Measurements from ENCODE around the gene OR5B2.
"Not testable (repeated sequence)": the region's sequence is repeated elsewhere in the genome, so short reads cannot be mapped to it uniquely, and the experiment has no call there.

OR5B2 gene

GRCh38 chr11:58428021-58428420, at the start of gene OR5B2:
Gene OR5B2, minus strand, starts transcription at chr11:58428121. Its CDS starts 4,860 bp downstream, at chr11:58423261.
- no peak for DNase-seq (ENCODE audit: low spot score)

- no peak for DNase-seq (ENCODE audit: low spot score)
Observed at GRCh38 chr11:58471892-58472291, 44.0 kb upstream of the OR5B2 start.

- no peak for DNase-seq (ENCODE audit: low spot score)
Observed at GRCh38 chr11:58466293-58466692, 38.4 kb upstream of the OR5B2 start.

- DNase-seq (ENCODE audit: low spot score): no peak
Observed at GRCh38 chr11:58465690-58466089, 37.8 kb upstream of the OR5B2 start.

DNA sequence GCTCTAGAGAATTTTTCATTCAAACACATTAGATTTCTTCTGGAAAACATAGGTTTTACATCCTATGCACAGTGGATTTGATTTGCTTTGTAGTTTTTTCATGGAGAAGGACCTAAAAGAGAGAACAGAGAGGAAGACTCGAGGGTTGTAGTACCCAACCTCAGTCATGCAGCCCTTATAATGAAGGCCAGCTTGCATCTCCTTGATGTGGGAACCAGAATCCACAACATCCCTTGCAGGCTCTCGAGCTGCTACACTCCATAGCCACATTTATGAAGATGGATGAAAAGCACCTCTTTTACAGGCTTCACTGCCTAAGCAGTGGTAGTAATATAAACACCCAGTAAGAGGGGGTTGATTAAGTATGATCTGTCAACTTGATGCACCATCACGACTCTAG, 23.7 kb upstream of the OR5B2 start:
- no peak for DNase-seq (ENCODE audit: low spot score)

- DNase-seq (ENCODE audit: low spot score): no peak
Observed at GRCh38 chr11:58446294-58446693, 18.4 kb upstream of the OR5B2 start.

- no peak for DNase-seq (ENCODE audit: low spot score)
Observed at GRCh38 chr11:58444300-58444699, 16.4 kb upstream of the OR5B2 start.

DNA sequence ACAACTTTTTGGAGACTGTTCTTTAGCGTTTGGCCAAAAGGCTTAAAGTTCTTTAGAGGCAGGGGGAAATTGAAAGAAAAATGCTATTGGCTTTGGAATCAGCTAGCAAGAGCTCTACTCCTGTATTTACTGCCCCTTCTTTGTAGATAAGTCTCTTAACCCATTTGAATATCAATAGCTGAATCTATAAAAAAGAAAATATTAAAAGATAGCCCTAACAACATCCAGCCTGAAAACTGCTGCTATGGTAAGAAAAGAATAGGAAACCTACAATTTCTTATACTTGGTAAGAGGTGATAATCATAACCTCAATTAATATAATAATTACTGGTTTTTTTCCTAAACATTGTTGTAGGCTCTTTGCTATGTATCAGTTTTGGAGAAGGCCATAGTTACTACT, 14.2 kb upstream of the OR5B2 start, which contains the start of gene OR5B12:
TSS of gene OR5B12 (minus strand) at position 101 of the 400 bp plus-strand sequence. CDS start 2,085 bp downstream, outside the sequence.
- no peak for DNase-seq (ENCODE audit: low spot score)

DNA sequence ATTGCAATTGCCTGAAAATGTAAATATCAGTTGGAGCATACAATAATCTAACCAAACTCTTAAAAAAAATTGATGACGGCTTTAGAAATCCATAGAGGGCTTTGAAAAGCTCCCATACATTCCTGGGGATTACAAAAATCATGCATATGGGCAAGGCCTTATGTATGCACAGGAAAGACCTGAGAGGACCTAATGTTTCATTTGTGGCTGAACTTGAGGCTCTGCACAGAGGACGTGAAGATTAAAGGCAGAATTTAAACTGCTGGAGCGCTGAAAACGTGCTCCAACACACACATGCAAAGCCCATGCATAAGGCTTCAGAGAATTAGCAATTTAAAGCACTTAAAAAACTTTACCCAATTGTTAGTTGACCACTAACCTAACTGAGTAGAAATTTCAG, 10.6 kb upstream of the OR5B2 start:
- no peak for DNase-seq (ENCODE audit: low spot score)

- DNase-seq (ENCODE audit: low spot score): no peak
Observed at GRCh38 chr11:58434217-58434616, 6.3 kb upstream of the OR5B2 start.

DNA sequence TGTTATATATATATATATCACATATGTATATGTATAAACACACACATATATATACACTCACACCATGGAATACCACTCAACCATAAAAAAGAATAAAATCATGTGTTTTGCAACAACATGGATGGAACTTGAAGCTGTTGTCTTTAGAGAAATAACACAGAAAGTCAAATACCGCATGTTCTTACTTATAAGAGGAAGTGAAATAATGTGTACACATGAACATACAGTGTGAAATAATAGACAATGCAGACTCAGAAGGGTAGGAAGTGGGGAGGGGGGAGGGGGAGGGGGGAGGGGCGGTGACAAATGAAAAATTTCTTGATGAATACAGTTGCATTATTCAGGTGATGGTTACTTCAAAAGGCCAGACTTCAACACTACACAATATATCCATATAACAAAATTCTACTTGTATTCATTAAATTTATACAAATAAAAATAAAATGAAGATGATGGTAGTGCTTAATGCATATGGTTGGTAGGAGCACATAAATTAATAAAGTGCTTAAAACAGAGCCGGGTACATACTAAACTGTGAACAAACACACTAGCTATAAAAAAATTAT, 5.8 kb upstream of the OR5B2 start:
- DNase-seq (ENCODE audit: low spot score): no peak

DNA sequence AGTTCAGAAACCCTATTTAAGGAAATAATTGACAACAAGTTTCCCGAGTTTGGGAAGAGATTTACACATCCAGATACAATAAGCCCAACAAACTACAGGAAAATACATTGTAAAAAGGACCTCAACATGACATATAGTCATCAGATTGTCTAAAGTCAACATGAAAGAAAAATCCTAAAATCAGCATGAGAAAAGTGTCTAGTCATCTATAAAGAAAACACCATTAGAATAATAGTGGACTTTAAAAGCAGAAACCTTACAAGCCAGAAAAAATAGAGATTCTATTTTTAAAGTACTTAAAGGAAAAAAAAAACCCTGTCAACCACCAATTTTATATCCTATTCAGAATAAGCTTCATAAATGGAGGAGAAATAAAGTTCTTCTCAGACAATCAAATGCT, 1.4 kb upstream of the OR5B2 start:
- DNase-seq (ENCODE audit: low spot score): no peak

DNA sequence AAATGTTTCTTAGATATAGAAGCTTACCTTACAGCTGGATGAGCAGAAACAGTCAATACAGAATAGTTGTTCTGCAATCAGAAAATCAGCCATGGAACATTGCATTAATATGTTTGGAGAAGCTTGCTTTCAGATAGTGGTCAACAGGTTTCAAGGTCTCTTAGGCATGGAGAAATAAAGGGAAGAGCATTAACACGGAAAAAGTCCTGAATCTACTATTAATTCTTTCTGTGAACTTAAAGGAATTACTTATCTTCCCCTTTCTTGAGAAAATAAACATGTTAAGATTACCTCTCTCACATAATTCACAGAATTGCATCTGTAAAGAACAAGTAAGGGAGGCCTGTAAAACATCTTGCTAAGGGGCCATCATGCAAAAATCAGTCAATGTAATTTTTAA, 21.1 kb downstream of the OR5B2 start, which contains the start of gene OR5B3:
TSS of gene OR5B3 (minus strand) at position 101 of the 400 bp plus-strand sequence. CDS start 3,465 bp downstream, outside the sequence.
- no peak for DNase-seq (ENCODE audit: low spot score)

DNA sequence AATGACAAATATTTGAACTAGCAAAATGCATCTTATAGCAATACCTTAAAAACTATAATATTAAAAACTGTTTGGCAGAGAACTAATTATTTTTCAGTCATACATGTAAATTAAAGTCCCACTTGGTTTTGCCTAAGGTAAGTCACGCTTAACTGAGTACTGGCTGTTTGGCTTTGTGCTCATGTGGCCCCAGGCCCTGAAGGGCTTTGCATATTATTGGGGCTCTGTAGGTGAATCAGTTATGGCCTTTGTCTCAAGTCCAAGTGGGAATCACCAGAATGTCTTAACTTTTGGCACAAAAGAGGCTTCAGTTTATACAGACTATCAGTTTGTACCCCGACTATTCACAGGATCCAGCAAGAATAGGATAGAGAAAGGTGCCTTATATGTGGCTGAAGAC, 28.3 kb downstream of the OR5B2 start:
- DNase-seq (ENCODE audit: low spot score): not testable (repeated sequence)

DNA sequence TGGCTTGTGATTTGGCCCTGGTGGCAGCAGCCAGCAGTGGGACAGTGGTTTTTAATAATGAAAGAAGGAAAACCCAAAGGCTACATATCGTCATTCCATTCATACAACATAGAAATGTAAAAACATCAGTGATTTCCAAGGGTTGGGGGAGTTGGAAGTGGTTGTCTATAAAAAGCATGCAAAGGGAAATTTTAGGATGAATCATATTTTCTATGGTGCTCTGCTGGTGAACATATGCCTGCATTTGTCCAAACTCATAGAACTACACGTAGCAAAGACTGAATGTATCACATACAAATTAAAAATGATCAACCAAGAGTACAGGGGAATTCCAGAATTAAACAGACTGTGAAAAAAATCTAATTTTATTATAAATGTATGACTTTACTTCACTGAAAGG, 32.3 kb downstream of the OR5B2 start:
- DNase-seq (ENCODE audit: low spot score): no peak

- no peak for DNase-seq (ENCODE audit: low spot score)
Observed at GRCh38 chr11:58394195-58394594, 33.7 kb downstream of the OR5B2 start.

DNA sequence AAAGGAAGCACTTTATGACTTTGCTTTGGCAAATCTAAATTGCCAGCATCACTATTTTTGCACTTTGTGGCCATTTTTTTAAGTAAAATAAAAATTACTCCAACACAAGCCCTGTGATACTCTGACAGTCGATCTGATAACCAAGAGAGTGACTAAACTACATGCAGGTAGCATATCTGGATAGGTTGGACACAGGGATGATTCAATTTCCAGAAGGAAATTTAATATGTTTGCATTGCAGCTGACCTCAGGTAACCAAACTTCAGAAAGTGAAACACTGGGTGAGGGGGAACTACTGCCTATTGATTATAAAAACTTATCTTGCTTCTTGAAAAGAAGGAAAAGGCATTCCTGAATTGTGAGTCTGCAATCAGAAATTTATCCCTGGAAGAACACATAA, 35.2 kb downstream of the OR5B2 start:
- no peak for DNase-seq (ENCODE audit: low spot score)

DNA sequence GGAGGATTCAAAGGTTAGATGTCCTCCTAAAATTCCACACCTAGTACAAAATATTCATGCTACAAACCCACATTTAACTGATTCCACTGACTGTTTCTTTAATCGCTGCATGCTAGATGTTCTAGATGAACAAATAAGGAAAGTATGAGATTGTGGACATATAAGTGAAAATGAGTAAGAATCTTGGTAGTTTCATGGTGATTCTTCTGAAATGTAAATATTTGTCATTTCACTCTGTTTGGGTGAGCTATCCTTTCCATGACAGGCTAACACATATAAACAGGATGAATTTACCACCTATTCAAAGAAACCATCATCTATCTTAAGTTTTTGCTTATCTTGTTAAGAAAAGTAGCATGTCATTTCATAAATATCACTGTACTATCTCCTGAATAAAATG, 36.0 kb downstream of the OR5B2 start:
- no peak for DNase-seq (ENCODE audit: low spot score)

GRCh38 chr11:58390551-58391063, 37.3 kb downstream of the OR5B2 start:
- DNase-seq (ENCODE audit: low spot score): no peak
